HG02798 (cell line): ENCODE results near the gene WDR86.

ENCODE experiments used
- ATAC-seq: cut with Tn5 transposase; IDR thresholded peaks from one replicate; pipeline ENCODE4 v1.9.1; 2021; ENCODE audit warnings: mild to moderate bottlenecking; ENCODE audit not compliant: unreplicated experiment, poor library complexity

Gene WDR86

DNA sequence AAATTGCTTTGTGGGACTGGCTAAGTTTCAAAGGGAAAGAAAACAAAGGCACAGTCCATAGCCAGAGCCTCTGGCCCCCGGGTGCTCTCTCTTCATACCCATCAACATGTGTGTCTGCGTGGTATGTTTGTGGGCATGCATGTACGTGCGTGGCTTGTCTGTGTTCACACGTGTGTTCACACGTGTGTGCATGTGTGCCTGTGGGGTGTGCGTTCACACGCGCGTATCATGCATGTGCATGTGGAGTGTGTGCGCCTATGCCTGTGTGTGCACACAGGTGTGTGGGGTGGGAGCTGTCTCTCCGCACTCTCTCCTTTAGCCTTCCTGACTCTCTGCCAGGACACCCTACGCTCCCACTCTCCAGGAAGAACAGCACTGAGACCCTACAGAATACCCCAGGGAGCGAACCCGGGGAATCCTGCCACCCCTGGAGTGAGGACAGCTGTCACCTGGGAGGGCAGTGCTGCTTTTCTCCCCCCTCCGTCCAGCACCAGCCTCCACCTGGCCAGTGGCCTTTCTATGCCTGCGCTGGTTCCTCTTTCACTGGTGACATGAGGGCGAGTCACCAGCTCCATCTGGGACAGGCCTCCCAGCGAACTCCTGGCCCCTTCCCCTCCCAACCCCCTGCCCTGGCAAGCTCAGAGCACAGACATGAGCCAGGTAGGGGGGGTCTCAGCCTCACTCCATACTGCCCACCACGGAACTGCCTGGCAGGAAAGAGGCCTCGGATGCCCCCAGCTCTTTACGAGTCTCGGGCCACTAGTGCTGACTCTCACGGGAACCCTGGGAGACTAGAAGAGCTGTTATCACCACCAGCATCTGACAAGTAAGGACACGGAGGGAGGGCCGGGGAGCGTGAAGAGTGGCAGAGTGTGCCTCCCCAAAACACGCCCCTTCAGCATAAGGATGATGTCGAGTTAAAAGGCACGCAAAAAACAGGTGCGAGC, 16.5 kb downstream of the WDR86 start:
- ATAC-seq: no peak

- ATAC-seq: no peak
Measured at GRCh38 chr7:151392426-151392825, 17.4 kb downstream of the WDR86 start.

- no peak for ATAC-seq
Measured at GRCh38 chr7:151392002-151392401, 17.8 kb downstream of the WDR86 start.

- ATAC-seq: no peak
Measured at GRCh38 chr7:151391358-151391730, 18.5 kb downstream of the WDR86 start.

- no peak for ATAC-seq
Measured at GRCh38 chr7:151390598-151391357, 19.1 kb downstream of the WDR86 start.

- ATAC-seq: no peak
Measured at GRCh38 chr7:151389768-151390597, 19.9 kb downstream of the WDR86 start.

- ATAC-seq: no peak
Measured at GRCh38 chr7:151389096-151389767, 20.6 kb downstream of the WDR86 start.

DNA sequence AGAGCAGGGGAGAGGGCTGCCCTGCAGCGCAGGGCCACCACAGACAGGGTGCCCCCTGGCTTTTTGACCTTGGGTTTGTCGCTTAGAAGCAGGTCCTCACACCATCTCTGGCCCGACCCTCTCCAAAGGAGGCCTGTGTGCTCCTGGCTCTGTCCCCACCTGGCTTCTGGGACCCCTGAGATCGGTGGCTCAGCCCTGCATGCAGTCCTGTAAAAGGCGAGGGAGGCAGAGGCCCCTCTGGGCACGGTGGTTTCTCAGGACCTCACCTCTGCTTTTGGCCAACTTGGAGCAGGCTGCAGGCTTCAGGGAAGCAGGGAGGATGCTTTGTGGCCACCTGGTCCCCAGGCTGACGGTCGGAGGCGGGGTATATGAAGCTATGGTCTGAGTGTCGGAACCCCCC, 21.4 kb downstream of the WDR86 start:
- no peak for ATAC-seq

DNA sequence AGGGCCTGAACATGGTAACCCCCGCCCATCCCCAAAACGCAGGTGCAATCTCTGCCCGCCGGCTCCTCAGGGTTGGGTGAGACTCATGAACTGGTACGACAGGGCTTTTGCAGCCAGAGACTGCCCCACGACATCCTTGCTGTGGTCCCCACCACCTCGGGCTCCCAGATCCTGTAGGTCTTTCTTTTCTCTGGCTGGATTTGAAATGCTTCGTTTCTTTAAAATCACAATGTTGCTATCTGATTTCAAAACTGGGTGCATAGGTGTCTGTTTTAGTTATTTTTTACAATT, 21.9 kb downstream of the WDR86 start:
- ATAC-seq: no peak

- no peak for ATAC-seq
Measured at GRCh38 chr7:151387161-151388006, 22.5 kb downstream of the WDR86 start.

- no peak for ATAC-seq
Measured at GRCh38 chr7:151386301-151387160, 23.3 kb downstream of the WDR86 start.

DNA sequence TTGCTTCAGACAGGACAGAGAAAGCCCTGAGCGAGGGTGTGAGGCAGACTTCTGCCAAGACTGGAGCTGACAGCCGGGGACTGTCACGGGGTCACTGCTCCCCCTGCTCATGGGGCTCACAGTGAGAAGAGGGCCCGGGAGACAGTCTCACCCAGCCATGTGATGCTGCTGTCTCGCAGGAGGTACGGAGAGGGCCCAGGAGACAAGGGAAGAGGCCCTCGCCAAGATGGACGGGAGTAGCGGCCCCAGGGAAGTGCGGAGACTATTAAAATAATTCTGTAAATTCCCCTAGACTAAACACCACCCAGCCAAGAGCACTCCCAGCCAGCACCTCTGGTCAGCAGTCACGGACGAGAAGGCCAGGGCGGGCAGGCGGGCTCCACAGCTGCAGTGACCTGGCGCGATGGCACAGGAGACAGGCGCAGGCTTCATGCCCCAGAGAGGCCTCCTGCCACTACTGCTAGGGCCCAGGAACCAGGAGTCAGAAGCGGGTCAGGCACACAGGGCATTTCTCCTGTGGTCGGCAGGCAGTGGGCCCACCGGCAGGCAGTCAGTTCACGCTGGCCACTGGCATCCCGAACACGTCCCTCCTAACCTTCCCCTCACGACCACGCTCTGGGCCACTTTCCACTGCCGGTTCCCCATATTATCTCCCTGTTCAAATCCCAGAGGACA, 24.1 kb downstream of the WDR86 start:
- ATAC-seq: no peak

DNA sequence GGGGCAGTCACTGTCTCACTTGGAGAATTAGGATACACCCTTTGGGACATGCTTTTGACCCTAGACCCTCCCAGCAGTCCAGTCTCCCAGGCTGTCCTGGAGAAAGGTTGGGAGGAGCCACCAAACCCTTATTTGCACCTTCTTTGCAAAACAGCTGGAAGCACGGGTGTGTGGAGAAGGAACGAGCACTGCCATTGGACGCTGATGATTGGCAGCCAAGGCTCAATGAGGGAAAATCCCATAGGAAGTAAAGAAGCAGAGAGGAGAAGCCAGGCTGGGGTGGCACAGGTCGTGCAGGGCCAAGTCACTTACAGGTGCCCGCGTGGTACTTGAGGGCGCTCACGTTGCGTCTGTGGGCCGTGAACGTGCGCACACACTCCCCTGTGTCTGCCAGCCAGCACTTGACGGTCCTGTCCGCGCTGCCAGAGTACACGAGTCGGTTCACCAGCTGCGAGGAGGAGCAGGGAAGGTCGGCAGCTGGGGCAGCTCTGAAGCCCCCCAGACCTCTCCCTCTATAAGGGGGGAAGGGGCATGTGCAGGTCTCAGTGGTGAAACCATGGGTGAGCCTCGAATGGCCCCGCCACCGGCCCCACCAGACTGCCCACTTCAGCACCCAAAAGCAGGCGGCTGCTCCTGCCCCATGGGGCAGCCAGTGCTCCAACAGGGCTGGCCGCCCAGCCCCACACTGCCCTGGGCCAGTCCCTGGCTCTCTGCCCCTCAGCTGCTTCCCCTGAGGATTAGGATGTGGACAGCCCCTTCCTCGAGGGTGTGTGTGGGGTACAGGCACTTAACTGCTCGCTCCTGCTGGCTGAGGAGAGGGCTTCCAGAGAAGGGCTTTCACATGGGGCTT, 24.8 kb downstream of the WDR86 start:
- no peak for ATAC-seq

GRCh38 chr7:151384352-151384697, 25.5 kb downstream of the WDR86 start:
- ATAC-seq: no peak

GRCh38 chr7:151383638-151384351, 26.0 kb downstream of the WDR86 start:
- no peak for ATAC-seq

- ATAC-seq: no peak
Measured at GRCh38 chr7:151382079-151382885, 27.6 kb downstream of the WDR86 start.
